HG03097 (cell line): ENCODE measurements around the gene TRDN.
"Not testable (repeated sequence)": the region's sequence is repeated elsewhere in the genome, so short reads cannot be mapped to it uniquely, and the experiment has no call there.

ENCODE experiments used
- ATAC-seq: cut with Tn5 transposase; IDR thresholded peaks from one replicate; pipeline ENCODE4 v1.9.1; 2021; ENCODE audit not compliant: unreplicated experiment, low FRiP score

Gene TRDN

DNA sequence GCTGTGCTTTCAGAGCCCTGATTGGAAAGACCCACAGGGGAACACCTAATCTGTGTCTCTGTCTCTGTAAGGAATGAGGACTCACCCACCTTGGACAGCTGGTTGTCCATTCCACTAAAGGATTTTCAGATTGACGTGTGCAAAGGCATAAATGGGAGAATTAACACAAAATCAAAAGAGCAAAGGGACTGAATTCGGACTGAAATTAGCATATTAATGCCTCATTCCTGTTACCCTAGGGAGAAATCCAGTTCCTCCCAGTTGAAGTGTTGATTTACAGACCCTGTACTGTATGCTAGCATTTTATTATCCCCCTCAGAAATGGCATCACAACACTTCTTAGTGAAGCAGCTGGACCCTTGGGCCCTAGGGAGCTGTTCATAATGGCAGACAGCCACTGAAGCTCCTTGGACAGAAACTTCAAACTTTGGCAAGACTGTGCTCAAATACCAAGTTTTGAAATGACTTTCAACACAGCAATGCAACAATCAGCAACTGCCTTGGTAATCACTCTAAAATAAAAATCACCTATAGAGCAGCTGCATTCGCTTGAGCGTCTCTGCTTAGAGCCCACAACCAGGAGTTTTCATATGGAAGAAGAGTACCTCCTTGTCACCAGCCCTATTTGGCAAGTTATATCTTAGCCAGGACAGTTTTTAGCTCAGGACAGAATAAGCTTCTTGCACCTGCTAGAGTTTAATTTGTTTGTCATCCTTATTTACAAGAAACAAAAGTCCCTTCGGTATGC lies 118.1 kb downstream of the TRDN start:
- ATAC-seq: no peak

DNA sequence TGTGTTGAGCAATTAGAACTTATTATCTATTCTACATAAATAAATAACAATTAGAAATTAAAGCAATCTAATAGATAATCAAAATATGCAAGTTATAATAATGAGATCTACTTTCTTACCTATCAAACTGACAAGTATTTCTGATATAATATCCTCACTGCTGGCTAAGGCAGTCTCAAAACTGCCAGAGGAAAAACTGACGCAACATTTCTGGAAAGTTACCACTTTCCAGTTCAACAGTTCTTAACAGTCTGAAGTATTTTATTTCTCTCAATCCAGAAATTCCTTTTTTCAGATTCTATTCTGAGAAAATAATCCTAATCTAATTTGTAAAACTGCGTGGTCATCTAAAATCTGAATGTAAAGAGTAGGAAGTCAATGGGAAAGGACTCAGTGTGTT lies 121.0 kb downstream of the TRDN start:
- ATAC-seq: no peak

DNA sequence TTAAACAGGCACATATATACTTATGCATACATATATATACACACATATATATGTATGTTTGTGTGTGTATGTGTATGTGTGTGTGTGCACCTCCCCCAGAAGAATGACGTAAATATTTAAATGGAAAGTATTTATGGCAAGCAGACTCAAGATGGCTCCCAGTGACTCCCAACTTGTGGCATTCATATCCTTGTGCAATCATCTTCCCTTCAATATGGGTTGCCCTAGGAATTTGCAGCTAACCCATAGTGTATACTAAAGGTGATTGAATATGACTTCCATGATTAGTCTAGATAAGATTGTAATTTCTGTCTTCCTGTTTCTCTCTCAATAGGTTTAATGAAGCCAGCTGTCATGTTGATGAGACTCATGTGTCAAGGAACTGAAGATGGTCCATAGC lies 127.6 kb downstream of the TRDN start:
- no peak for ATAC-seq

DNA sequence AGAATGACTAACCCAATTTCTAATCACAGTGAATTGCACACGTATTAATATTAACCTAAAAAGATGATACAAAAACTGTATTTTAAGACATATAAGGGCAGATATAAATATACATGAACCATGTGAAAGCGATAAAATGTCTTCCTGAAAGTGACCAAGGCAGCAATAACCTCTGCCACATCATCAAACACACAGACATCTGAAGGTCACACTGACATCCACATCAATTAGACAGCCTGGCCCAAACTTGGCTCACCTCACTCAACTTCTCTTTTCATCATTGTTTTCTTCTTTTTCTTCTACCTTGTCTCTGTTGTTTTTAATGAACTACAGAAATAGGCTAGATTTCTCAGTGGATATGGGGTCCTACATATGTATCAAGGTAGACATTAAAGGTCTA lies 128.5 kb downstream of the TRDN start:
- ATAC-seq: no peak

DNA sequence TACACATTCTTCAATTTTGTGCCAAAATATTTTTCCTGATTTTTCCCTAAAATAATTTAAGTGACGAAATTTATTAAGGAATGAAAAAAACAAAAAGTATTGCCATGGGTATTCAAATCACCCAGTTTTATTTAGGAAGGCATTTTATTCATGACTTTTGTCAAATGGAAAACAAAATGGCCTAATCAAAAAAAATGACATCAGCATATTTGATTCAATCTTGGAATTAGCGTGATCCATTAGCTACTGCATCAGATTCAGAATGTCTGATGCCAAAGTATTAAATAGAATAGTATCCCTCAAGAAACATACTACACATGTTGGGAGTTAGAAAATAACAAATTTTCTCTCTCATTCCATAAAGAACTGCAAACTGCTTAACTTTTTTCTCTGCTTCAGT lies 129.2 kb downstream of the TRDN start:
- no peak for ATAC-seq

DNA sequence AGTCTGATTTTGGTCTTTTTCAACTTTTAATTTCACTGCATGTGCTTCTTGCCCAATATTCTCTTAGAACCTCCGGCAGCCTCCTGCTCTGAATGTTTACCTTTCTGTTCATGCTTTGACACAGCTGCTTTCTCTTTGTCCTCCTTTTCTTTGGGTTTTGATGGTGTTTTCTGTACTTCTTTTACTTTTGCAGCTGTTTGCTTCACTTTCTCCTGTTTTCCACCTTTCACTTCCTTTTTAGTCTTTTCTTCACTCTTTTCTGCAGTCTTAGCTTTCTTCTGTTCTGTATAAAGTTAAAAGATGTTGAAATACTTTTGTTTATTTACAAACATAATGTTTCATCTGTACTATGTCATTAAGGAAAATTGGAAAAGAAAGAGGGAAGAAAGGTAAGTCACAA lies 133.1 kb downstream of the TRDN start:
- ATAC-seq: no peak

DNA sequence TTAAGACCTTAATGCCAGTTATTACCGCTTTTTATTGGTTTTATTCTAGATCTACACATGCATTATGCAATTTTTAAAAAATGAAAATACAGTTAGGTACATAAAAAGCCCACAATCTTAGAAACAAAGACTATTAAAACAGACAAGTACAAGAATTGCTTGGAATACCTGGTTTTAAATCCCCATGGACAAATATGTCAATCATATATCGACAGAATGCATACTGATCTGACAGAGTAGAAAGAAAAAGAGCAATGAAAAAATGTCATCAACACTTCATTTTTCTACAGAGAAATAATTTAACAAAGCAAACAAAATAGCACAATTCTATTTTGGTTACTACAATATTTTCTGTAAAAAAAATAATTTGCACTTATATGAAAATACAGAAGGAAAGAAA lies 139.7 kb downstream of the TRDN start:
- ATAC-seq: no peak

DNA sequence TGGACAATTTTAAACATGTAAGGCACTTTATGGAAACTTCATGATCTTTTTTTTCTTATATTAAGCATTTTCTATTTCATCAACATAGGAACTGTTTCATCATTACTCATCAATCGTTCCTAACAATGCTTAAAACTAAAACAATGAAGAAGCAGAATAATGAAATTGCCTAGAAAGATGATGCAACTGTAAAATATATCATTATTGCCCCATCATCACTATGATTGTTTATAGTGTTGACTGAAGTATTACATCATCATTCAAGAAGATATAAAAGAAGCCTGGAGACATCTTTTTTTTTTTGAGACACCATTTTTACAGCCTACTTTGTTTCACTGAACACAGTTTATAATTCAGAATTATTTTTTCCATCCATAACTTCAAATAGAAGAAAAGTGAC lies 147.2 kb downstream of the TRDN start:
- ATAC-seq: no peak

DNA sequence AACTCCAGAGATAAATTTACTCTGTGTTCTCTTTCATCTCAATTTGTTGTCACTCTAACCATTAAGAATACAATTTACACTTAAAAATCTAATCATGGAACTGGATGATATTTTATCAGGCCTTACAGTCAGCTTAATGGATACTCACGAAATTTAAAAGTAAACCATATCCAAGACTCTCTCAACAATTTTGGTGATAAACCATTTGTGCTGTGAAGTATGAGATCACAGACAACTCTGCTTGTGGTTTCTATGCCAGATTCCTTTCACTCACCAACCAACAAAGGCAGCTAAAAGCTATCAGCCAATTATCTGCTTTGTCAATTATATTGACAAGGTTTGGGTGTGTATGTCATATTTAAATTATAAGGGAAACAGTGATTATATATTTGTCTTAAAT lies 155.8 kb downstream of the TRDN start:
- ATAC-seq: no peak

DNA sequence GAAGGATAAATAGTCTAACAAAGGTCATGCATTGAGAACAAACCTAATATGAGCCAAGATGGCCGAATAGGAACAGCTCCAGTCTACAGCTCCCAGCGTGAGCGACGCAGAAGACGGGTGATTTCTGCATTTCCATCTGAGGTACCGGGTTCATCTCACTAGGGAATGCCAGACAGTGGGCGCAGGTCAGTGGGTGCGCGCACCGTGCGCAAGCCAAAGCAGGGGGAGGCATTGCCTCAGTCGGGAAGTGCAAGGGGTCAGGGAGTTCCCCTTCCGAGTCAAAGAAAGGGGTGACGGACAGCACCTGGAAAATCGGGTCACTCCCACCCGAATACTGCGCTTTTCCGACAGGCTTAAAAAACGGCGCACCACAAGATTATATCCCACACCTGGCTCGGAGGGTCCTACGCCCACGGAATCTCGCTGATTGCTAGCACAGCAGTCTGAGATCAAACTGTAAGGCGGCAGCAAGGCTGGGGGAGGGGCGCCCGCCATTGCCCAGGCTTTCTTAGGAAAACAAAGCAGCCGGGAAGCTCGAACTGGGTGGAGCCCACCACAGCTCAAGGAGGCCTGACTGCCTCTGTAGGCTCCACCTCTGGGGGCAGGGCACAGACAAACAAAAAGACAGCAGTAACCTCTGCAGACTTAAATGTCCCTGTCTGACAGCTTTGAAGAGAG lies 164.6 kb downstream of the TRDN start:
- not testable (repeated sequence) for ATAC-seq

DNA sequence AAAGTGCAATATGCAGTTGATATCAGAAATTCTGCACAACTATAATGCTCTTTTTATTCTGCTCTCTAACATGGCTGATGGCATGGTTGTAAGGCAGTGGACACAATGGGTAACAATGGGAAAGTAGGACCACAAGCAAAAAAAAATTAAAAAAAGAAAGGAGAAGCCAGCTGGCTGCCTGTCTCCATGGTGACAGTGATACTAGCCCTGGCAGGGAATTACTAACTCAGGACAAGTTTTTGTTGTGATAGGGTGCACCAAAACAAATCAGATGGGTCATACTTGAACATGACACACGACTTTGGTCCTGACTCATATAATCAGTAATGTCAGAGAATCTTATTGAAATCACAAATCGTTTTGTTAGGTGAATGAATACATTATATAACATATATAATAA lies 169.4 kb downstream of the TRDN start:
- no peak for ATAC-seq

DNA sequence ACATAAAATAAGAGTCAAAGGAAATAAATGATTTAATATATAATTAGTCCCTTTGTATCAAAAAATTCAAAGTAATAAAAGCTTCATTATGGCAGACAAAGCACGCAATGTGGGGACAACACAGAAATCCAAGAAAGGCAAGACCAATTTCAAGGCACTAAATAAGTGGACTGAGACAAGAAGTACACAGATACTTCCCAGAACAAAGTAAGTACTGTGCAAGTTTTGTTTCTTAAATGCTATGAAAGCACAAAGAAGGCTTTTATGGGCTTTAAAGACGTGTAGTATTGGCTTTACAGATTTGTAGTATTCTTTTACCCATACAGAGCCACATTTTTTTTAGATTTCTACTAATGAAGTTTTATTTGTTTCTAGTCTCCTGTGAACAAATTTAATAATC lies 174.6 kb downstream of the TRDN start:
- no peak for ATAC-seq

DNA sequence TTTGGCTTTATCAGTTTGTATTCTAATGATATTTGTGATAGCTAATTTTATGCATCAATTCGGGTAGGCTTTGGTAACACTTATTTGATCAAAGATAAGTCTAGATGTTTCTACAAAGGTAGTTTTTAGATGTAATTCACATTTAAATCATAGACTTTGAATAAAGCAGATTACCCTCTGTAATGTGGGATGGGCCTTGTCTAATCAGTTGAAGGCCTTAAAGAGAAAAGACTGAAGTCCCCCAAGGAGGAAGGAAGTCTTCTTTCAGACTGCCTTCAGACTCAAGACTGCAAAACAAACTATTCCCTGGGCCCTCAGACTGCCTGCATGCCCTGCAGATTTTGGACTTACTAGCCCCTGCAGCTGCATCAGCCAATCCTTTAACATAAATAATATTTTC lies 178.5 kb downstream of the TRDN start:
- no peak for ATAC-seq

DNA sequence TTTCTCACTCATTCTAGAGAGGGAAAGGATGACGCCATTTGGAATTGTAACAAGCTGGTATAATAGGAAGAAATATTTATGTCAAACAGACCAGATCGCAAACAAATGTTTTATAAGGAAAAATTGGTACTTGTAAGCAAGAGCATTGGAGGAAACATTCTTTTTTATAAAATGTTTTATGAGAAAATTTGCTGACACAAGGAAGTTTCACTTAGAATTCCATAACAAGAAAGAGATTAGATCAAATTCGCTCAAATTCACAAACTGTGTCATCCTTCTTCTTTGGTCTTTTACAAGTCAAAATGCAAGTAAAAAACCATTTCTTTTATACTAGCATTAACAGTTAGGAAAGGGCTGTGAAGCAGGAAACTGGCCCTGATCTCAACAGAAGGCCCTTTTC lies 179.9 kb downstream of the TRDN start:
- no peak for ATAC-seq

DNA sequence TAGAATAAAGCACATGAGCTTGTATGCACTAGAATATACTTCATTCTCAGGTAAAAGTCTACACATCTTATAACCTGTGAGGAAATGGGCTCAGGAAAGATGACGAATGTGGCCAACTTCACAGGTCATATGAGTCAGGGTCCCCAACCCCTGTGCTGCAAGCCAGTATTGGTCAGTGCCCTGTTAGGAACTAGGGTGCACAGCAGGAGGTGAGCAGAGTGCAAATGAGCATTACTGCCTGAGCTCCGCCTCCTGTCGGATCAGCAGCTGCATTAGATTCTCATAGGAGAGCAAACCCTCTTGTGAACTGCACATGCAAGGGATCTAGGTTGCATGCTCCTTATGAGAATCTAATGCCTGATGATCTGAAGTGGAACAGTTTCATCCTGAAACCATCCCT lies 182.3 kb downstream of the TRDN start:
- ATAC-seq: no peak

DNA sequence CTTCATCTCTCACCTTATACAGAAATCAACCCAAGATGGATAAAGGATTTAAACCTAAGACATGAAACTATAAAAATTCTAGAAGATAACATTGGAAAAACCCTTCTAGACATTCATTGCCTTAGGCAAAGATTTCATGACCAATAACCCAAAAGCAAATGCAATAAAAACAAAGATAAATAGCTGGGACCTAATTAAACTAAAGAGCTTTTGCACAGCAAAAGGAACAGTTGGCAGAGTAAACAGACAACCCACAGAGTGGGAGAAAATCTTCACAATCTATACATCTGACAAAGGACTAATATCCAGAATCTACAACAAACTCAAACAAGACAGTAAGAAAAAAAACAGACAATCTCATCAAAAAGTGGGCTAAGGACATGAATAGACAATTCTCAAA lies 183.7 kb downstream of the TRDN start:
- not testable (repeated sequence) for ATAC-seq

DNA sequence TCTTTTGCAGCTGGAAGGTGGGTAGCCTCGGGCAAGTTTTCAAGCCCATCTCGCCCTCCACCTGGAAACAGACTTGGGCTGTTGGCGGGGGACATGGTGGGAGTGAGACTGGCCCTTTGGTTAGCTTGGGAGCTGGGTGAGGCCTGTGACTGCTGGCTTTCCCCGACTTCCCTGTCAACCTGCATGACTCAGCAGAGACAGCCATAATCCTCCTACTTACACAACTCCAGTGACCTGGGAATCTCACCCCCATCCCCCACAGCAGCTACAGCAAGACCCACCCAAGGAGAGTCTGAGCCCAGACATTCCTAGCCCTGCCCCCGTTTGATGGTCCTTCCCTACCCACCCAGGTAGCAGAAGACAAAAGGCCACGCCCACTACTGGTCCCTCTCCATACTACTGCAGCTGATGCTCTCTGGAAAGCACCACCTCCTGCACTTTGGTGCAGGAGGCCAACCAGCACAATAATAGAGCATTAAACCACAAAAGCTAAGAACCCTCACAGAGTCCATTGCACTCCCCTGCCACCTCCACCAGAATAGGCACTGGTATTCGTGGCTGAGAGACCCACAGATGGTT lies 188.4 kb downstream of the TRDN start:
- no peak for ATAC-seq

DNA sequence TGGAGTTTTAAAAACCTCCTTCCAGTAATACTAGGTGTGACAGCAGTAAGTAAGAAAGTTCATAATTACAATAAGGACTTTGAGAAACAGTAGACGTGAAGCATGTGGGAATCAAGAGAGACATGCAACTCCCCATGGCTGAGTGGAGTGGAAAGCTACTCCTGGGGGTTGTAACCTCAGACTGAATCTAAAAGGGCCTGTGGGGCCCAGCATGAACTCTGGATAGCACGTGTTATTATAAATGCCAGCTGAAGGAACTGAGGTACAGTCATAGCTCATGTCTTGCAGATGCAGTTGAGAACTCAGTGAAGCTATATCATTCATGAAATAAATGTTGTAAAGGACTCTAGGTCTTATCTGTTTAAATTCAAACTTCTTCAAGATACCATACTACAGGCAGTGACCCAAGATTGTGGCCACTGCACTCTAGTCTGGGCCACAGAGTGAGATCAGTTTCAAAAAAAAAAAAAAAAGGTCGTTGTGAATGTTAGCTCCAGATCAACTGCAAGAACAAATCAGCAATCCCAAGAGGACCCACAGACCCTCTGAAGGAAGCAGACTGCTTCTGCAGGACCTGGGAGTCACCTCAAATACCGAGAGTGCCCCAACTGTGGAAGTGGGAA lies 189.3 kb downstream of the TRDN start:
- ATAC-seq: no peak

DNA sequence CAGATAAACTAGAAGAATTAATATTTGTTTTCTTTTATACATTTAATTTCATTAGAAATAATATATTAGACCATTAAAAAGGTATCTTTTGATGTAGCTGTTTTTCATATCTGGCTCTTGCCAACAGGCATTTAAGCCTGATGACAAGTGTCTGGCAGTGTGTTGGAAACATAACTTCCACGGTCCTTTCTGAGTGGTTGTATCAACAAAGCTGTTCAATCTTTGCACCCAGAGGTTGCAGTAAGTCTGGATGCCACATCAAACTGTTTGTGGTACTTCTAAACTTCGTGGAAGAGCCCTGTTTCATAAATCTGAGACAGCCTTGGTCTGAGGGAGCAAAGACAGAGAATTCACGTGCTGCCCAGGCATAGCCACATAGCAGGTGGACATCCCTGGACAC lies 197.4 kb downstream of the TRDN start:
- ATAC-seq: no peak

DNA sequence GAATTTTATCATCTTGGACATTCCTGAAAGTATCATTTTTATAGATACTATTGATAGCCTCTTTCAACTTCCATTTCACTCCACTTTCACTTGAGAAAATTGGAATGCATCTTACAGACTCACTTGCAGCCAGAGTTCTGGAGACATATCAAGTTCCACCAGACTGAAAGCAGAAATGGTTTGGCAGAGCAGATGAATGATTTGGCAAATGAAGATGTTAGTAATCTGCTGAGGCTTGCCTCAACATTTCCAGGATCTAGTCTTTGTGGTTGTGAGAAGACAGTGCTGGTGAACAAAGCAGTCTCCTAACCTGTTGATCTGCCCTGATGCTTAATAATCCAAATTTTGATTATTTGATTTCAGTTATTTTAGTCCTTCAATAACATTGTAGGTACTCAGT lies 202.6 kb downstream of the TRDN start:
- ATAC-seq: no peak

DNA sequence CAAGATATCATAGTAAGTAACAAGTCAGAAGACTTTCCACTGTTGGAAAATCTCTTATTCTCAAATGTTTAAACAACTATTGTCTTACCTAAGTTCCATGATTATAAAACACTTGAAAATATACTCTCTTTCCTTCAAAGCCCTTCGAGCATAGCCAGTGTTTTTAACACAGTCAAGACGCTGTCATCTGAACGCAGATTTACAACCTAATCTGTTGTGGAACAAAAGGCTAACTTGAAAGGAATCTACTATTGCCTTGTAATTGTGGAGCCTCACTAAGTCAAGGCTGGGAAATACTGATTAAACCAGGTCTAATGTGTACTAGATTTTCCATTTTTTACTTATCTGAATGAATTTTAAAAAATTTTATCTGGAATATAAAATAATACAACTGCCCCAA lies 205.8 kb downstream of the TRDN start:
- ATAC-seq: no peak

DNA sequence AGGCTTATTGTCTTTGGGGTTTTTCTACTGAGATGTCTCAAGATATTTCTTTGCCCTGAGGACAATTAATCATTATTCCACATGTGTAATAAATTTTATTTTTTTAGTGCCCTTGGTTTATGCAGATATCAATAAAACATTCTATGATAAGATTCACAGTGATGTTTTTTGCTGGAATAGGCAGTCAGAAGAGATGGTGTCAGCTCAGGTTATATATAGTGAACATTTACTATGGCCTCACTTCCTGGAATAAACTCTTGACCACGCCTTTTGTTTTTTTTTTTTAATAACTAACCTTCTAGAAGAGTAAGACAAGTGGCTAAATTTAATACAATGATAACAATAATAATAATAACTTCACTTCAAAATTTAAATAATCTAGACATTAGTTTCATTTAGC lies 209.7 kb downstream of the TRDN start:
- no peak for ATAC-seq
